GM23248 (cell line): ENCODE measurements around the gene AP2S1. TPM values are rescaled to one million over a fixed set of nuclear protein-coding genes. Genes with fewer than 3 reads are reported as not detected.

Experiments used
- DNase-seq: peaks from one replicate; pipeline ENCODE4 v3.0.0-alpha.2; 2015
- H2AFZ ChIP-seq: fragments of 200-600 bp; sonication (generic); 2 replicates; pipeline ENCODE4 v1.6.1; 2016; ENCODE audit warnings: antibody characterized with exemption
- H3F3A ChIP-seq: fragments of 200-600 bp; sonication (generic); 2 replicates; pipeline ENCODE4 v1.6.1; 2016; ENCODE audit warnings: mild to moderate bottlenecking, antibody characterized with exemption, mixed run types; ENCODE audit not compliant: insufficient read depth
- H3K27ac ChIP-seq: fragments of 200-600 bp; sonication (generic); 2 replicates; pipeline ENCODE4 v1.5.1; 2016; ENCODE audit warnings: mild to moderate bottlenecking
- H3K27me3 ChIP-seq: fragments of 200-600 bp; sonication (generic); replicated peaks from 2 replicates; pipeline ENCODE4 v1.6.1; 2016; ENCODE audit warnings: mild to moderate bottlenecking; ENCODE audit not compliant: insufficient read depth
- H3K36me3 ChIP-seq: fragments of 200-600 bp; sonication (generic); 2 replicates; pipeline ENCODE4 v1.6.1; 2016; ENCODE audit warnings: low read depth, mild to moderate bottlenecking
- H3K4me1 ChIP-seq: fragments of 200-600 bp; sonication (generic); 2 replicates; pipeline ENCODE4 v1.6.1; 2016; ENCODE audit warnings: mild to moderate bottlenecking; ENCODE audit not compliant: insufficient read depth
- H3K4me2 ChIP-seq: fragments of 200-600 bp; sonication (generic); one replicate; pipeline ENCODE4 v1.6.1; 2016; ENCODE audit warnings: mild to moderate bottlenecking; ENCODE audit not compliant: unreplicated experiment
- H3K4me3 ChIP-seq: fragments of 200-600 bp; sonication (generic); 2 replicates; pipeline ENCODE4 v1.5.1; 2016; ENCODE audit warnings: mild to moderate bottlenecking
- H3K79me2 ChIP-seq: fragments of 200-600 bp; sonication (generic); 2 replicates; pipeline ENCODE4 v1.6.1; 2016; ENCODE audit warnings: mild to moderate bottlenecking; ENCODE audit not compliant: insufficient read depth
- H3K9ac ChIP-seq: fragments of 200-600 bp; sonication (generic); 2 replicates; pipeline ENCODE4 v1.6.1; 2016; ENCODE audit warnings: mild to moderate bottlenecking
- H3K9me2 ChIP-seq: fragments of 200-600 bp; sonication (generic); 2 replicates; pipeline ENCODE4 v1.6.1; 2016; ENCODE audit warnings: mixed run types, mild to moderate bottlenecking, moderate library complexity; ENCODE audit not compliant: insufficient read depth
- H3K9me3 ChIP-seq: fragments of 200-600 bp; sonication (generic); one replicate; pipeline ENCODE4 v1.6.1; 2017; ENCODE audit warnings: low read depth
- H4K20me1 ChIP-seq: fragments of 200-600 bp; sonication (generic); 2 replicates; pipeline ENCODE4 v1.6.0; 2016; ENCODE audit not compliant: insufficient read depth
- EZH2 ChIP-seq: fragments of 200-600 bp; sonication (generic); IDR thresholded peaks from 2 replicates; pipeline ENCODE4 v1.6.1; 2018; ENCODE audit warnings: antibody characterized with exemption, mild to moderate bottlenecking; ENCODE audit not compliant: insufficient read depth, poor library complexity, severe bottlenecking
- EZH2phosphoT487 ChIP-seq: fragments of 200-600 bp; sonication (generic); IDR thresholded peaks from 2 replicates; pipeline ENCODE4 v1.6.1; 2018; ENCODE audit warnings: antibody characterized with exemption, moderate library complexity, mild to moderate bottlenecking, low read depth; ENCODE audit not compliant: insufficient read depth
- WGBS, 2 experiments: methylation state at CpG; one replicate each; pipeline ENCODE4 v1.1.6; 2015 to 2017; ENCODE audit warnings: low lambda C conversion rate in 2 of 2, low coverage in 1 of 2; ENCODE audit errors: missing lambda C conversion rate in 2 of 2; 5-methylcytosine and 5-hydroxymethylcytosine counted together
- in situ Hi-C: fragments of 300-500 bp; cut with MboI; formaldehyde crosslinking; loops from 2 replicates; pipeline ENCODE4 v1.15.0; 2020
- polyA plus RNA-seq: library from polyadenylated mRNA; unstranded; fragments of >200 nt; fragmentation: Nextera tagmentation; extraction: Ambion mirVana; gene quantifications from 2 replicates; pipeline ENCODE4 v1.2.1, GENCODE V29; 2016
- total RNA-seq: library from RNA; depleted of rRNA; stranded (reverse); fragments of >200 nt; shearing (Covaris generic); gene quantifications from 2 replicates; pipeline ENCODE4 v1.2.3, GENCODE V29; 2014

AP2S1 gene
- total and polyA plus RNA-seq, 2 experiments from 2014 or later = 231 to 584 TPM

- Histone ChIP-seq H3K4me1 (peaks cover 45% of the 10 kb centered on the region), H3K9me2 (no peaks in the 10 kb centered on the region), H3K36me3 (no peaks in the 10 kb centered on the region), H3K27me3 (no peaks in the 10 kb centered on the region), H3K4me2 (no peak overlapping the region), H3K27ac (peak overlapping the region; percentile 87), H3K9me3 (no peaks in the 10 kb centered on the region), H3F3A (peaks cover 52% of the 10 kb centered on the region), H3K79me2 (peaks cover 92% of the 10 kb centered on the region), H3K9ac (no peak overlapping the region), H4K20me1 (no peaks in the 10 kb centered on the region), H2AFZ (no peak overlapping the region), H3K4me3 (no peak overlapping the region)
- in situ Hi-C loops = no loop called here
- DNase-seq = no peak
- WGBS, 2 experiments = 97% methylated on average over 7 to 11 of the region's 11 CpGs
- TF ChIP-seq EZH2phosphoT487 = no peak
- TF ChIP-seq EZH2 = no peak
Observed at GRCh38 chr19:46892252-46893179, 41.9 kb upstream of the AP2S1 start.

- no peak overlapping the region for H2AFZ ChIP-seq
- peak overlapping the region; percentile 87 for H3K27ac ChIP-seq
- DNase-seq = peak; percentile 96
- peak overlapping the region; percentile 37 for H3K9ac ChIP-seq
- WGBS, 2 experiments = 0% methylated on average over 3 of the region's 3 CpGs
- no peaks in the 10 kb centered on the region for H4K20me1 ChIP-seq
- in situ Hi-C loops = no loop called here
- no peaks in the 10 kb centered on the region for H3K9me3 ChIP-seq
- no peaks in the 10 kb centered on the region for H3K9me2 ChIP-seq
- peaks cover 55% of the 10 kb centered on the region for H3K4me1 ChIP-seq
- peak overlapping the region; percentile 14; the same call in 1 of the 2 replicates for H3K4me3 ChIP-seq
- no peaks in the 10 kb centered on the region for H3K36me3 ChIP-seq
- peaks cover 71% of the 10 kb centered on the region for H3F3A ChIP-seq
- H3K27me3 ChIP-seq = no peaks in the 10 kb centered on the region
- H3K4me2 ChIP-seq = peak overlapping the region; percentile 47
- TF ChIP-seq EZH2phosphoT487 (0 out of 2 replicates have a peak, but pooled peaks have one; percentile 33), EZH2 (no peak)
- peaks cover 92% of the 10 kb centered on the region for H3K79me2 ChIP-seq
Observed at GRCh38 chr19:46890423-46891170, 40.0 kb upstream of the AP2S1 start.

- WGBS, 2 experiments = 70 to 77% methylated on average over 5 of the region's 5 CpGs
- no peaks in the 10 kb centered on the region for H3K9me2 ChIP-seq
- H3K27ac ChIP-seq = peak overlapping the region; percentile 11; the same call in 1 of the 2 replicates
- no peak overlapping the region for H3K4me2 ChIP-seq
- DNase-seq = peak; percentile 39
- TF ChIP-seq EZH2 = no peak
- no peak overlapping the region for H3K4me3 ChIP-seq
- H3F3A ChIP-seq = peaks cover 46% of the 10 kb centered on the region
- H3K9ac ChIP-seq = no peak overlapping the region
- H3K79me2 ChIP-seq = peaks cover 92% of the 10 kb centered on the region
- H3K27me3 ChIP-seq = no peaks in the 10 kb centered on the region
- H3K9me3 ChIP-seq = no peaks in the 10 kb centered on the region
- H3K4me1 ChIP-seq = peaks cover 30% of the 10 kb centered on the region
- in situ Hi-C loops = no loop called here
- H3K36me3 ChIP-seq = no peaks in the 10 kb centered on the region
- H2AFZ ChIP-seq = no peak overlapping the region
- no peaks in the 10 kb centered on the region for H4K20me1 ChIP-seq
Observed at GRCh38 chr19:46887240-46887782, 36.7 kb upstream of the AP2S1 start.

GRCh38 chr19:46886546-46887239 lies 36.0 kb upstream of the AP2S1 start:
- H3K79me2 ChIP-seq = peaks cover 92% of the 10 kb centered on the region
- H3K36me3 ChIP-seq = no peaks in the 10 kb centered on the region
- no peaks in the 10 kb centered on the region for H4K20me1 ChIP-seq
- no peaks in the 10 kb centered on the region for H3K9me3 ChIP-seq
- DNase-seq = peak; percentile 36
- in situ Hi-C loops = no loop called here
- H3K27ac ChIP-seq = peak overlapping the region; percentile 14
- no peaks in the 10 kb centered on the region for H3K27me3 ChIP-seq
- H3K4me3 ChIP-seq = no peak overlapping the region
- 86 to 88% methylated on average over 5 of the region's 5 CpGs for WGBS, 2 experiments
- TF ChIP-seq EZH2 (no peak), EZH2phosphoT487 (no peak)
- no peak overlapping the region for H2AFZ ChIP-seq
- peaks cover 42% of the 10 kb centered on the region for H3F3A ChIP-seq
- H3K4me2 ChIP-seq = peak overlapping the region; percentile 10
- no peaks in the 10 kb centered on the region for H3K9me2 ChIP-seq
- H3K4me1 ChIP-seq = peaks cover 27% of the 10 kb centered on the region
- H3K9ac ChIP-seq = no peak overlapping the region
